Adrenal gland (tissue), 12 donors: Measurements from ENCODE around the gene PHLDB3. TPM values are rescaled to one million over a fixed set of nuclear protein-coding genes. Genes with fewer than 3 reads are reported as not detected.

ENCODE experiments used
- DNase-seq, 7 donors: peaks; one replicate each; pipeline ENCODE4 v3.0.0-alpha.2; 2019 to 2020
- H3K27ac ChIP-seq, 5 donors: fragments of 200-600 bp; sonication (generic) in 4 of 5; 1 replicate in 3 of 5; 2 replicates in 2 of 5; pipeline versions ENCODE4 v1.5.1 to v1.8.0; 2016 to 2020; ENCODE audit warnings: mild to moderate bottlenecking in 1 of 5
- H3K27me3 ChIP-seq: fragments of 200-600 bp; 2 replicates; pipeline ENCODE4 v1.8.0; 2021
- H3K36me3 ChIP-seq, 2 donors: fragments of 200-600 bp; replicated peaks in 1 of 2; 1 replicate in 1 of 2; 2 replicates in 1 of 2; pipeline versions ENCODE4 v1.5.1 to v1.8.0; 2018 to 2022
- H3K4me1 ChIP-seq, 2 donors: fragments of 200-600 bp; replicated peaks in 1 of 2; 1 replicate in 1 of 2; 2 replicates in 1 of 2; pipeline versions ENCODE4 v1.5.1 to v1.8.0; 2018 to 2021
- H3K4me3 ChIP-seq, 4 donors: fragments of 200-600 bp; sonication (generic) in 3 of 4; one replicate each; pipeline ENCODE4 v1.5.1; 2016 to 2018
- H3K9me3 ChIP-seq, 3 donors: fragments of 200-600 bp; sonication (generic) in 1 of 3; replicated peaks in 1 of 3; 1 replicate in 2 of 3; 2 replicates in 1 of 3; pipeline versions ENCODE4 v1.5.1 to v1.8.0; 2016 to 2021
- POLR2A ChIP-seq, 2 donors: fragments of 450-650 bp; IDR thresholded peaks; one replicate each; pipeline ENCODE4 v1.6.1; 2017; ENCODE audit warnings: antibody characterized with exemption in 2 of 2, mild to moderate bottlenecking in 2 of 2, moderate library complexity in 1 of 2
- WGBS, 4 donors: extraction: QIAGEN DNeasy Blood & Tissue Kit in 2 of 4; methylation state at CpG; one replicate each; pipeline versions ENCODE4 v1.1.5 to v1.1.7; 2013 to 2017; 5-methylcytosine and 5-hydroxymethylcytosine counted together
- intact Hi-C, 2 donors: fragments of 100-400 bp; cut with DNase I; formaldehyde crosslinking; loops; one replicate each; pipeline versions ENCODE4 v1.14.1 to v1.15.0; 2022 to 2023
- polyA plus RNA-seq, 3 donors: library from polyadenylated mRNA; stranded (reverse); fragments of 200-250 nt in 2 of 3; fragments of 350-450 nt in 1 of 3; fragmentation: Illumina TruSeq in 1 of 3; extraction: RNeasy Lipid Tissue Mini Kit (QIAGEN cat#74804) in 1 of 3; gene quantifications; one replicate each; pipeline ENCODE4 v1.2.3, GENCODE V29; 2013 to 2014
- total RNA-seq, 9 donors: library from RNA; depleted of rRNA in 4 of 9; stranded (reverse); fragments of >200 nt in 4 of 9; fragments of 120-200 nt in 1 of 9; fragmentation: NEBNext Ultra II Directional in 1 of 9; extraction: Animal tissue kit (Norgen Biotek cat#: 25700) in 1 of 9; gene quantifications; one replicate each; pipeline versions ENCODE4 v1.1.0 to v1.2.4, GENCODE V29; 2013 to 2023
- TF ChIP-seq, protein P1 (sequence below), 6 experiments: fragments of 450-650 bp in 4 of 6; fragments of 200-600 bp in 2 of 6; sonication (generic) in 1 of 6; IDR thresholded peaks; 1 replicate in 5 of 6; 2 replicates in 1 of 6; pipeline versions ENCODE4 v1.5.1 to v1.8.0; 2016 to 2021; ENCODE audit warnings: antibody characterized with exemption in 6 of 6, mild to moderate bottlenecking in 2 of 6, moderate library complexity in 1 of 6
- donor health status: healthy with polysubstance abuse.
- donor health status: Bipolar disorder and iron deficiency.
- donor health status: DM: yes; HTN: yes; CAD: no.
- donor health status: DM: no; HTN: no; CAD: no.
- donor health status: DM: no; HTN: no; CAD: no.
- donor health status: DM: yes; HTN: yes; CAD: no.

The PHLDB3 gene
- total and polyA plus RNA-seq, 12 donors: 1.7 to 54.5 (median 19.5) TPM

DNA sequence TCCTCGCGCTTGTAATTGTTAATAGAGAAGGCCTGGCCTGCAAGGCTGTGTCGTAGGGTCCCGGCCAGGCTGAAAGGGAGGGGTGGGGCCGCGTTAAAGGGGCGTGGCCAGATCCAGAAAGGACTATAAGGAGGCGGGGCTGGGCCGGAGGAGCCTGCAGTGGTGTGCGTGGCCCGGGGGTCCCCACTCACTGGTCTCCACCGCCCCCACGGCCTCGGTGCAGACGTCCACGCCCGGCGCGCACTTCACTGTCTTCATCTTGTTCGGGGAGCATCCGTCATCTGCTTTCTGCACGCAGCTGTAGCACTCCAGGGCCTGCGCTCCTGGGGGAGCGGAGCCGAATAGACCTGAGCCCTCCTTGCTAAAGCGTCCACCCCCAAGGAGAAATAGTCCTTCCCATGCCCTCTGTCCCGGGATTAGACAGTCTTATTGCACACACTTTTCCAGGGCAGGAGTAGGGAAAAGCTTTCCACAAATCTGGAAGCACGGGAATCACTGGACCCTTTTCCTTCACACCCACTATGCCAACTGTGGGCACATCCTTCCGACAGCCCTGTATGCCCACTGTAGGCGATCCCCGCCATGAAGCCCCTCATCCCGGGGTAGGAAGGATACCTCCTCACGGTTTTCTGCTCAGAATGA, 40.3 kb downstream of the PHLDB3 start:
- peak in 2 of 7 donors; percentile 80 to 81 for DNase-seq
- Histone ChIP-seq H3K9me3 (no peaks in the 10 kb centered on the region), H3K27me3 (no peaks in the 10 kb centered on the region), H3K27ac (peak overlapping the region; percentile 72 to 90 (median 87)), H3K36me3 (no peaks in the 10 kb centered on the region), H3K4me1 (peaks cover 6 to 11% of the 10 kb centered on the region in 2 donors), H3K4me3 (peak overlapping the region in 3 of 4 donors; percentile 15 to 69 (median 35))
- intact Hi-C loops: no loop called here
- TF ChIP-seq POLR2A (IDR thresholded peaks at IDR 0.05): no peak
- TF ChIP-seq, protein P1, sequence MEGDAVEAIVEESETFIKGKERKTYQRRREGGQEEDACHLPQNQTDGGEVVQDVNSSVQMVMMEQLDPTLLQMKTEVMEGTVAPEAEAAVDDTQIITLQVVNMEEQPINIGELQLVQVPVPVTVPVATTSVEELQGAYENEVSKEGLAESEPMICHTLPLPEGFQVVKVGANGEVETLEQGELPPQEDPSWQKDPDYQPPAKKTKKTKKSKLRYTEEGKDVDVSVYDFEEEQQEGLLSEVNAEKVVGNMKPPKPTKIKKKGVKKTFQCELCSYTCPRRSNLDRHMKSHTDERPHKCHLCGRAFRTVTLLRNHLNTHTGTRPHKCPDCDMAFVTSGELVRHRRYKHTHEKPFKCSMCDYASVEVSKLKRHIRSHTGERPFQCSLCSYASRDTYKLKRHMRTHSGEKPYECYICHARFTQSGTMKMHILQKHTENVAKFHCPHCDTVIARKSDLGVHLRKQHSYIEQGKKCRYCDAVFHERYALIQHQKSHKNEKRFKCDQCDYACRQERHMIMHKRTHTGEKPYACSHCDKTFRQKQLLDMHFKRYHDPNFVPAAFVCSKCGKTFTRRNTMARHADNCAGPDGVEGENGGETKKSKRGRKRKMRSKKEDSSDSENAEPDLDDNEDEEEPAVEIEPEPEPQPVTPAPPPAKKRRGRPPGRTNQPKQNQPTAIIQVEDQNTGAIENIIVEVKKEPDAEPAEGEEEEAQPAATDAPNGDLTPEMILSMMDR (IDR thresholded peaks at IDR 0.05): no peak
- WGBS, 4 donors: 15 to 32% (median 16%) methylated on average over 10 to 33 of the region's 33 CpGs

DNA sequence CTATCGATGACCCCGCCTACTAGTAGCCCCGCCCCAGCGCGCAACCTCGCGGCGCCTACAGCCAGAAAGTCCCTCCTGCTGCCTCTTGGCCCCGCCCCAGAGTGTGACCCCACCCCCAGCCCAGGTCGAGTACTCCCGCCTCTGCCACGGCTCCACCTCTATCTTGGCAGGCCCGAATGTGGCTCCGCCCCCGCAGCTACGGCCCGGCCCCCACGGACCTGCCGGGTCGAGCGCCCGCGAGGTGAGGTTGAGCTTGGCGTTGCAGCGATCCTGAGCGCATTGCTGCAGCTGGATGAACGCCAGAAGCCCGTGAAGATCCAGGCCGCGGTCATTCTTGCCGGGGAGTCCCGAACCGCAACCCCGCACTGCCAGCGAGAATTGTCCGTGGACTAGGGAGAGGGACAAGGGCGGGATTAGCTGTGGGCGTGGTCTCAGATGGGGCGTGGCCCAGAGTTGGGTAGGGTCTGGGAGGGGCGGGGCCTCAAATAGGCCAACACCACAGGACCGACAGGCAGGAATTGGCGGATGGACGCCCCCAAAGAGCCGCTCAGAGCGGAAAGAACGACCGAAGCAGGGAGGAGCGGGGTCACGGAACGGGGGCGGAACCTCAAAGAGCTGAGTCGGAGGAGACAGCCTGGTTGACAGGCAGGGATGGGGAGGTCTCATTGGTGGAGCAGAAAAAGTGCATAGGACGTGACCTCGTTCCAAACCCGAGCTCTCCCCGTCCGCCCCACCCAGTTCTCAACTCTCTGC, 41.0 kb downstream of the PHLDB3 start:
- intact Hi-C loops: no loop called here
- no peaks in the 10 kb centered on the region for H3K36me3 ChIP-seq
- no peaks in the 10 kb centered on the region for H3K27me3 ChIP-seq
- TF ChIP-seq POLR2A (IDR thresholded peaks at IDR 0.05): peak in 1 of 2 donors; percentile 56
- TF ChIP-seq, protein P1 (IDR thresholded peaks at IDR 0.05): no peak
- 0 to 1% (median 0%) methylated on average over 2 to 57 of the region's 57 CpGs for WGBS, 4 donors
- no peaks in the 10 kb centered on the region for H3K9me3 ChIP-seq
- peak overlapping the region in 3 of 4 donors; percentile 15 to 69 (median 35) for H3K4me3 ChIP-seq
- DNase-seq: peak; percentile 98 to 99 (median 99)
- peak overlapping the region; percentile 72 to 90 (median 87) for H3K27ac ChIP-seq
- peaks cover 6 to 11% of the 10 kb centered on the region in 2 donors for H3K4me1 ChIP-seq

DNA sequence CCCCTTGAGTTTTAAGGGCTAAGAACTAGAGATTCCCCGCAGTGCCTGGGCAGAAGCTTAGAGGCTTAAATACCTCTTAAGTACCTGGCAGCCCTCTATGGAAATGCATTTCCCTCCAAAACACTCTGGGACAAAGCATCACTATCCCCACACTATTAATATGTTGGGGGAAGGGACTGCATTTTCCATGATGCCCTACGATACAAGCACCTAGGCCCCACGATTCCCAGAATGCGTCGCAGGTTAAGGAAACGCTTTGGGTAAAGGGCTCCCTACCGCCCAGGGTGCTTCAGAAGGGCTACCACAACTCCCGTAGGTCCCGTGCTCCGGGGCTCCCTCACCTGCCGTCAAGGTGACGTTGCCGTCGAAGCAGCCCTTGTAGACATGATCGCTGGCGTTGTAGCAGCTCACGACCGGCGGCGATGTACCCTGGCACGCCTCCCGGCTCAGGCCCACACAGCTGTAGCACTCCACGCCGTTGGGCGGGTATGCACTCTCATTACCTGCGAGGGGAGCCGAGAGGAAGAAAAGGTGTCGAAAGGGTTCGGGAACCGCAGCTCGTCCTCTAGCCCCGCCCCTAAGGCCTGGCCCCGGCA, 41.7 kb downstream of the PHLDB3 start:
- no peaks in the 10 kb centered on the region for H3K9me3 ChIP-seq
- peak overlapping the region in 3 of 5 donors; percentile 73 to 90 (median 90) for H3K27ac ChIP-seq
- intact Hi-C loops: no loop called here
- no peaks in the 10 kb centered on the region for H3K36me3 ChIP-seq
- no peak for DNase-seq
- TF ChIP-seq, protein P1 (IDR thresholded peaks at IDR 0.05): no peak
- no peak for TF ChIP-seq POLR2A (IDR thresholded peaks at IDR 0.05)
- peak overlapping the region in 2 of 4 donors; percentile 15 to 69 for H3K4me3 ChIP-seq
- no peaks in the 10 kb centered on the region for H3K27me3 ChIP-seq
- H3K4me1 ChIP-seq: peaks cover 6 to 11% of the 10 kb centered on the region in 2 donors
- 11 to 58% (median 34%) methylated on average over 4 to 33 of the region's 33 CpGs for WGBS, 4 donors

DNA sequence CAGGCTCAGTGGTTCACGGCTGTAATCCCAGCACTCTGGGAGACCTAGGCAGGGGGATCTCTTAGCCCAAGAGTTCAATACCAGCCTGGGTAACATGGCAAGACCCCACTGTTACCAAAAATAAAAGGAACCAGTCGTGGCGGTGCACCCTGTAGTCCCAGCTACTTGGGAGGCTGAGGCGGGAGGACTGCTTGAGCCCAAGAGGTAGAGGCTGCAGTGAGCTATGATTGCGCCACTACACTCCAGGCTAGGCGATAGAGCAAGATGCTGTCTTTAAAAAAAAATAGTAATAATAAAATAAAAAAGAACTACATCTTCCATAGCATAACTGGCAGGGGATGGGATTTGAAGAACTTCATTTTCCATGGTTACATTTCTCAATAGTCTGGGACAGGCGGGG, 42.2 kb downstream of the PHLDB3 start:
- 92 to 97% (median 94%) methylated on average over 7 of the region's 7 CpGs for WGBS, 4 donors
- TF ChIP-seq POLR2A (IDR thresholded peaks at IDR 0.05): no peak
- TF ChIP-seq, protein P1 (IDR thresholded peaks at IDR 0.05): no peak
- Histone ChIP-seq H3K27ac (no peak overlapping the region), H3K9me3 (no peaks in the 10 kb centered on the region), H3K27me3 (no peaks in the 10 kb centered on the region), H3K4me1 (peaks cover 6 to 11% of the 10 kb centered on the region in 2 donors), H3K36me3 (no peaks in the 10 kb centered on the region), H3K4me3 (no peak overlapping the region)
- intact Hi-C loops: no loop called here
- DNase-seq: no peak
